ENCODE results near the gene CLUH. TPM values are rescaled to one million over a fixed set of nuclear protein-coding genes. Genes with fewer than 3 reads are reported as not detected.
"Not testable (repeated sequence)": the region's sequence is repeated elsewhere in the genome, so short reads cannot be mapped to it uniquely, and the experiment has no call there.

CLUH gene
- total RNA-seq, 1 experiment from 2014 or later = 39.1 TPM

DNA sequence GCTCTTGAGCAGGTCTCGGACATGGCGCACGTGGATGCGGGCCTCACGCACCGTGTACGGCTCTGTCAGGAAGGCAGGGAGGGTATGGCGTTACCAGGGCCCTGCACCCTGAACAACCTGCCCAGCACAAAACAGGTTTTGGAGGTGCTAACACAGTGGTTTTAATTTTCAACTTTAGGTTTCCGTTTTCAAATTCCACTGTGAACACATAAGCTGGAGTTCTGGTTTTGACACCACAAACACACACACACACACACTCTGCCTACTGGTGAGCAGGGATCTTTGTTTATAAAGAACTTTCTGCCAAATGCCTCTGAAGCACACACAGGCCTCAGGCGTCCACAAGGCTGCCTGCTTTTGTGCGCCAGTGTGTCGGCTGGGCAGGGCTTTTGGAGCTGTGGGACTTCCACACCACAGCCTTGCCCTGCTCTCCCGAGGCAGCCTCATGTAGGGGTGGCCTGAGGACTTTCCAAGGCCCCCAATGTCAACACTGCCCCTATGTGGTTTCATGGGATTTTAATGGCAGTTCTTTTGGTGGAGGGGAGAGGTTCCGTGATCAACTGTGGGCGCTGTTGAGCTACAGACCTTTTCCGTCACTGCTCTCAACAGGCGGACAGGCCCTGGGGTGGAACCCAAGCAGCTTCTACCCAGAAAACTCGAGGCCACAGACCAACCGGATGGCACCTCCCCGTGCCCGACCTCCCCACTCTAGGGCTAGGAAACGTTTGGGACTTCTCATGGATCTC is 9.4 kb downstream of the CLUH start:
- H3K9me2 ChIP-seq (replicated peaks; ENCODE audit: insufficient read depth, low read length) = no peaks in the 10 kb centered on the region
- H3K27ac ChIP-seq (ENCODE audit: low read length) = no peak overlapping the region
- peaks cover 34% of the 10 kb centered on the region for H3K79me2 ChIP-seq (ENCODE audit: low read length)
- peaks cover 27% of the 10 kb centered on the region for H4K20me1 ChIP-seq (ENCODE audit: insufficient read depth, low read depth, low read length)
- no peak overlapping the region for H3K9ac ChIP-seq (ENCODE audit: low read length)
- no peaks in the 10 kb centered on the region for H3K4me1 ChIP-seq (ENCODE audit: low read length)
- no peak overlapping the region for H3K4me3 ChIP-seq (ENCODE audit: low read length)
- no peaks in the 10 kb centered on the region for H3K27me3 ChIP-seq (ENCODE audit: low read length)
- no peaks in the 10 kb centered on the region for H3K9me3 ChIP-seq (ENCODE audit: low read length)
- no peak overlapping the region for H2AFZ ChIP-seq (ENCODE audit: low read length)
- no peak for DNase-seq
- peaks cover 11% of the 10 kb centered on the region; the same call in 1 of the 2 replicates for H3K36me3 ChIP-seq (ENCODE audit: insufficient read depth, low read length)
- no peak overlapping the region for H3K4me2 ChIP-seq (ENCODE audit: low read depth, low read length, poor library complexity, severe bottlenecking)

DNA sequence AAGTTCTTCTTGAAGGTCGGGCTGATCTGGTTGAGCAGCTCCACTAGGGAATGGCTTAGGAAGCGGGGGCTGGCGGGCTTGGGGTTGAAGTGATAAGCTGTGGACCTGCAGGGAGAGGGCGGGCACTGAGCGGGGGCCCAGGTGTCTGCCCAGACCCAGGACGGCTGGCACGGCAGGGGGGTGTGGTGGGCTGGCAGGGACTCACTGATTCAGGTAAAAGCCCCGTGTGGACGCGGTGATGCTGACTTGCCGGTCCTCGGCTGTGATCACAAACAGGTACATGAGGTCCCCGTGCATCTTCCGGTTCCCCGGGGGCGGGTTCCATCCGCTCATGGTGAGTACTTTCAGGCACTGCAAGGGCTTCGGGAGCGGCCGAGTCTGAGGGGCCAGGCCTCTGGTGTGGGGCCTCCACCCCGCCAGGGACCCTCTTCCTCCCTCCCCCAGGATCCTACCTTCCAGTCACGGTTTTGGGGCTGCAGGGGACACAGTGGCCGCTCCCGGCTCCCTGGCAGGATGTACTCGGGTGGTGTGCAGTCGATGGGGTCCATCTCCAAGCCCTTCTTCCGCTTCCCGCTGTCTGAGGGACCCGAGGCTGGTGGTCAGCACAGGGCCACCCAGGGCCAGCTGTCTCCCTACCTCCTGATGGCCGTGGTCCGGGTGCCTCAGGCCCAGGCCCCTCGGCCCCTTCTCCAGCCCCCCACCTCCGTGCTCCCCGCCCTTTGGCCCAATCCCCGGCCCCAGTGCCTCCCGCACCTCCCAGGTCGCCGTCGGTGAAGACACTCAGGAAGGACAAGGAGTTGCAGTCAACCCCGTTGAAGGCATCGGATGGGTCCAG is 10.2 kb downstream of the CLUH start:
- DNase-seq = no peak
- H3K9ac ChIP-seq (ENCODE audit: low read length) = no peak overlapping the region
- H3K4me2 ChIP-seq (ENCODE audit: low read depth, low read length, poor library complexity, severe bottlenecking) = no peak overlapping the region
- peaks cover 11% of the 10 kb centered on the region; the same call in 1 of the 2 replicates for H3K36me3 ChIP-seq (ENCODE audit: insufficient read depth, low read length)
- no peaks in the 10 kb centered on the region for H3K27me3 ChIP-seq (ENCODE audit: low read length)
- no peaks in the 10 kb centered on the region for H3K9me2 ChIP-seq (replicated peaks; ENCODE audit: insufficient read depth, low read length)
- no peaks in the 10 kb centered on the region for H3K9me3 ChIP-seq (ENCODE audit: low read length)
- H2AFZ ChIP-seq (ENCODE audit: low read length) = no peak overlapping the region
- H3K4me3 ChIP-seq (ENCODE audit: low read length) = no peak overlapping the region
- peaks cover 26% of the 10 kb centered on the region for H3K79me2 ChIP-seq (ENCODE audit: low read length)
- H4K20me1 ChIP-seq (ENCODE audit: insufficient read depth, low read depth, low read length) = peaks cover 20% of the 10 kb centered on the region
- no peaks in the 10 kb centered on the region for H3K4me1 ChIP-seq (ENCODE audit: low read length)
- H3K27ac ChIP-seq (ENCODE audit: low read length) = no peak overlapping the region

DNA sequence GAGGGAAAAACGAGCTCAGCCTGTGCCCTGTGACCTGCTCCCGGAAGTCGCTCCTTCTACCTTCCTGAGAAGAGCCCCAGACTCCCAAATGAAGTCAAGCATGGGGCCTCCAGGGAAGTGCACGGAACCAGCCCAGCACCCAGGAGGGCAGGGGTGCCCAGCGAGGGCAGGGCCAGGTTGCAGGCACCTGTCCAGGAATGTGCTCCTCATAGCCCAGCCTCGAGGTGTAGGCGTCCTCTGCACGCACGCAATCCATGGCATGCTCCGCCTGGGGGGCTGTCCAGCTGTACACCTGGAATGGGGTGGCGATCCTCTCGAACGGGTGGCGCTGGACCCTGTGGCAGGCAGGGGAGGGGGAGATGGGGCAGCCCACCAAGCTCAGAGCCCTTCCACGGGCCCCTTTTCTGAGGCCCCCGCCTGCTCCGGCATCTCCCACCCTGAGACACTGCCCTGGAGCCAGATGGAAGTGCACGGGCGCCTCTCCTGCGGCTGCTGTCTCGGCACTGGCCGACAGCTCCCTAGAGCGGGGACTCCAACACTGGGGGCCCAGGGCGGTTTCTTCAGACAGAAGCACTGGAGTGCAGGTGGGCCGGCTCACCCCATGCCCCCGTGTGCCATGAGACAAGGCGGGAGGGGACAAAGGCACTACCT is 10.9 kb downstream of the CLUH start:
- Histone ChIP-seq H4K20me1 (ENCODE audit: insufficient read depth, low read depth, low read length) (peaks cover 12% of the 10 kb centered on the region), H3K9ac (ENCODE audit: low read length) (no peak overlapping the region), H3K27ac (ENCODE audit: low read length) (no peak overlapping the region), H2AFZ (ENCODE audit: low read length) (no peak overlapping the region), H3K36me3 (ENCODE audit: insufficient read depth, low read length) (peaks cover 12% of the 10 kb centered on the region; the same call in 1 of the 2 replicates), H3K27me3 (ENCODE audit: low read length) (no peaks in the 10 kb centered on the region), H3K4me2 (ENCODE audit: low read depth, low read length, poor library complexity, severe bottlenecking) (no peak overlapping the region), H3K4me3 (ENCODE audit: low read length) (no peak overlapping the region), H3K79me2 (ENCODE audit: low read length) (peaks cover 19% of the 10 kb centered on the region), H3K9me2 (replicated peaks; ENCODE audit: insufficient read depth, low read length) (no peaks in the 10 kb centered on the region), H3K4me1 (ENCODE audit: low read length) (no peaks in the 10 kb centered on the region), H3K9me3 (ENCODE audit: low read length) (no peaks in the 10 kb centered on the region)
- DNase-seq = no peak

DNA sequence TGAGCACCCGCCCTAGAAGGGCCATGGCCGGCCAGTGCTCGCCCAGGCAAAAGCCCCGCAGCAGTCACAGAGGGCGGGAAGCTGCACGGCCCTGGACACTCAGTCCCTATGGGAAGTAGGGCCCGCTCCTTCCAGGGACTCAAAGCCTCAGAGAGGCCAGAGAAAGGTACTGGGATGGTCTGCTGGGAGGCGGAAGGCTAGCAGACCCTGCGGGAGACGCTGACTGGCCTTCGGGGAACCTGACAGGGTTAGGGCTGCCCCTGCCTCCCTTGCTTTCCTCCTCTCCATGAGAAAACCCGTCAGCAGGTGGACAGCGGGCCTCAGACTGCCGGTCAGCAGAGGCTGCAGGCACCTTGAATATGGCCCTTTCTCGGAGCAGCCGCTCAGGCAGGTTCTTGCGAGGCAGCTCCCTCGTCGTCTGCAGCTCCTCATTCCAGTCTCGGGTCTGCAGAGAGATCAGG is 11.5 kb downstream of the CLUH start:
- Histone ChIP-seq H3K9ac (ENCODE audit: low read length) (no peak overlapping the region), H4K20me1 (ENCODE audit: insufficient read depth, low read depth, low read length) (peaks cover 6% of the 10 kb centered on the region; the same call in 1 of the 2 replicates), H3K79me2 (ENCODE audit: low read length) (peaks cover 13% of the 10 kb centered on the region), H3K27me3 (ENCODE audit: low read length) (no peaks in the 10 kb centered on the region), H3K9me3 (ENCODE audit: low read length) (no peaks in the 10 kb centered on the region), H3K4me3 (ENCODE audit: low read length) (no peak overlapping the region), H2AFZ (ENCODE audit: low read length) (no peak overlapping the region), H3K9me2 (replicated peaks; ENCODE audit: insufficient read depth, low read length) (no peaks in the 10 kb centered on the region), H3K4me2 (ENCODE audit: low read depth, low read length, poor library complexity, severe bottlenecking) (no peak overlapping the region), H3K36me3 (ENCODE audit: insufficient read depth, low read length) (peaks cover 10% of the 10 kb centered on the region; the same call in 1 of the 2 replicates), H3K27ac (ENCODE audit: low read length) (no peak overlapping the region), H3K4me1 (ENCODE audit: low read length) (no peaks in the 10 kb centered on the region)
- no peak for DNase-seq

DNA sequence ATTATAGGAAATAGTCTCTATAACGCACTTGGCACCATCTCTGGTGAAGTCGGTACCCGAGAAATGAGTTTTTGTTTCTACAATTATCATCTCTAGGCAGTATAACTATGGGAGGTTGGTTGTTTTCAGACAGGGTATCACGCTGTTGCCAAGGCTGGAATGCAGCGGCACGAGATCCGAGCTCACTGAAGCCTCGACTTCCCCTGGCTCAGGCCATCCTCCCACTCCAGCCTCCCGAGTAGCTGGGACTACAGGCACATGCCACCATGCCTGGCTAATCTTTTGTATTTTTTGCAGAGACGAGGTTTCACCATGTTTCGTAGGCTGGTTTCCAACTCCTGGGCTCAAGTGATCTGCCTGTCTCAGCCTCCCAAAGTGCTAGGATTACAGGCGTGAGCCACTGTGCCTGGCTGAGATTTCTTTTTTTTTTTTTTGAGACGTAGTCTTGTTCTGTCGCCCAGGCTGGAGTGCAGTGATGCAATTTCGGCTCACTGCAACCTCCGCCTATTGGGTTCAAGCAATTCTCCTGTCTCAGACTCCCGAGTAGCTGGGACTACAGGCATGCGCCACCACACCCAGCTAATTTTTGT is 12.3 kb downstream of the CLUH start:
- not testable (repeated sequence) for H3K9ac ChIP-seq (ENCODE audit: low read length); H3K79me2 ChIP-seq (ENCODE audit: low read length); H4K20me1 ChIP-seq (ENCODE audit: insufficient read depth, low read depth, low read length); H3K9me2 ChIP-seq (replicated peaks; ENCODE audit: insufficient read depth, low read length); H3K4me2 ChIP-seq (ENCODE audit: low read depth, low read length, poor library complexity, severe bottlenecking); H3K4me3 ChIP-seq (ENCODE audit: low read length); H3K4me1 ChIP-seq (ENCODE audit: low read length); H3K27ac ChIP-seq (ENCODE audit: low read length); H2AFZ ChIP-seq (ENCODE audit: low read length); H3K9me3 ChIP-seq (ENCODE audit: low read length); H3K27me3 ChIP-seq (ENCODE audit: low read length); DNase-seq
- H3K36me3 ChIP-seq (ENCODE audit: insufficient read depth, low read length) = peaks cover 10% of the 10 kb centered on the region; the same call in 1 of the 2 replicates

DNA sequence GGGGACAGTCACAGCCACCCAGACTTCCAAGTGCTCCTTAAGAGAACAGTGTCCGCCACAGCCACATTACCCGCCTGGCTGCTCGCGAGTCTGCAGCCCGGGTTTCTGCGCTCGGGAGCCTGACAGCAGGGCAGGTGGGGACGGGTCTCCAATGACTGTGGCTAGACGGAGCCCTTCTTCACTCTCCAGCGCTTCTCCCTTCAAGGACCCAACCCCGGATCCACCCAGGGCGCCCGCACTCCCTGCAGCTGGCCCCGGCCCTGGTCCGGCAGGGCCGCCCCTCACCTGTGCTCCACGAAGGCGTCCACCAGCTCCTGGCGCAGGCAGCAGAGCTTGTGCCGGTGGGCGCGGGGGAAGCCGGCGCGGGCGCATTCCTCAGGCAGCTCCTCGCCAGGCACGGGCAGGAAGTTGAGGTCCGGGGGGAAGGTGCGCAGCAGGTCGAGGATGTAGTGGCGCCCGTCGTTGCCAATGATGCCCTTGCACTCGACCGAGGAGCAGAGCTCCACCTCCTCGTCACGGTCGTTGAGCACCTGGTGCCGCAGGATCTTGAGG is 13.9 kb downstream of the CLUH start:
- Histone ChIP-seq H3K9me3 (ENCODE audit: low read length) (no peaks in the 10 kb centered on the region), H2AFZ (ENCODE audit: low read length) (no peak overlapping the region), H3K27me3 (ENCODE audit: low read length) (no peaks in the 10 kb centered on the region), H4K20me1 (ENCODE audit: insufficient read depth, low read depth, low read length) (no peaks in the 10 kb centered on the region; the same call in 1 of the 2 replicates), H3K9ac (ENCODE audit: low read length) (no peak overlapping the region), H3K79me2 (ENCODE audit: low read length) (no peaks in the 10 kb centered on the region), H3K9me2 (replicated peaks; ENCODE audit: insufficient read depth, low read length) (no peaks in the 10 kb centered on the region), H3K4me2 (ENCODE audit: low read depth, low read length, poor library complexity, severe bottlenecking) (no peak overlapping the region), H3K27ac (ENCODE audit: low read length) (no peak overlapping the region), H3K4me1 (ENCODE audit: low read length) (no peaks in the 10 kb centered on the region), H3K4me3 (ENCODE audit: low read length) (no peak overlapping the region), H3K36me3 (ENCODE audit: insufficient read depth, low read length) (peaks cover 10% of the 10 kb centered on the region; the same call in 1 of the 2 replicates)
- no peak for DNase-seq

DNA sequence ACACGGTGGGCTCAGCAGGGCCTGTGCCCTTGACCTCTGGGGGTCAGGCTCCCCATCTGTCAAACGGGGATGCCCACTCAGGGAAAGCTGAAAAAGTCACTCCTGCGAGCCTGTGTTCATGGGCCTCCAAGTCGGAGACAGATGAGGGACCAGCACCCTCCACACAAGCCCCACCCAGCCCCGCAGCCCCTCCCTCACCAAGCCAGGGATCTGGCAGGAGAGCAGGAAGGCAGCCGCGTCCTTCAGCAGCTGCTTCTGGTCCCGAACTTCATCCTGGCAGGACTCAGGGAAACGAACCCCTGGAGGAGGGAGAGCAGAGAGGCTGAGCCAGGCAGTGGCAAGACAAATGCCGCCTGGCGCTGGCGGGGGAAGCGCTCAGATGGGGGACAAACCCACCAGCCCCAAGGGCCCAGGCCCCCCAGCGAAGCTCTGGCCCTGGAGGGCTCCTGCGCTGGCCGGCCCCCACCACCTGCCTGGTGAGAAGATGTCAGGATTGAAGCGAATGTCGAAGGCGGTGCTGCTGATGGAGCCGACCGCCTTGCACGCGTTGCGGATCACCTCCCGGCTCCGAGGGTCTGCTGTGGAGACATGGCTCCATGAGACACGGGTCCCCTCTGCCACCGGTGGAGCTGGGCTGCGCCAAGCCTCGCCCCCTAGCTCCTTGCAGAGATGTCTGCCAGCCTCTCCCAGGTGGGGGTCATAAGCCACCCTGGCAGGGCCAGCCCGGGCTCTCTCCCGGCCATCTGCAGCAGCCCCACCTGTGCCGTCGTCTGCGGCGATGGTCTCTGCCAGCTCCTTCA is 15.4 kb downstream of the CLUH start:
- H2AFZ ChIP-seq (ENCODE audit: low read length) = no peak overlapping the region
- H3K4me3 ChIP-seq (ENCODE audit: low read length) = no peak overlapping the region
- H3K9ac ChIP-seq (ENCODE audit: low read length) = no peak overlapping the region
- H3K9me3 ChIP-seq (ENCODE audit: low read length) = no peaks in the 10 kb centered on the region
- no peaks in the 10 kb centered on the region; the same call in 1 of the 2 replicates for H4K20me1 ChIP-seq (ENCODE audit: insufficient read depth, low read depth, low read length)
- H3K36me3 ChIP-seq (ENCODE audit: insufficient read depth, low read length) = peaks cover 10% of the 10 kb centered on the region; the same call in 1 of the 2 replicates
- no peak for DNase-seq
- no peaks in the 10 kb centered on the region for H3K9me2 ChIP-seq (replicated peaks; ENCODE audit: insufficient read depth, low read length)
- no peak overlapping the region for H3K4me2 ChIP-seq (ENCODE audit: low read depth, low read length, poor library complexity, severe bottlenecking)
- no peaks in the 10 kb centered on the region for H3K27me3 ChIP-seq (ENCODE audit: low read length)
- no peak overlapping the region for H3K27ac ChIP-seq (ENCODE audit: low read length)
- no peaks in the 10 kb centered on the region for H3K4me1 ChIP-seq (ENCODE audit: low read length)
- H3K79me2 ChIP-seq (ENCODE audit: low read length) = no peaks in the 10 kb centered on the region
